Esophagus squamous epithelium (tissue), 5 donors: ENCODE results near the gene MORN1. TPM values are rescaled to one million over a fixed set of nuclear protein-coding genes. Genes with fewer than 3 reads are reported as not detected.

Source experiments
- DNase-seq: peaks from one replicate; lab custom pipeline; 2025; lab: John Stamatoyannopoulos, UW
- H3K27ac ChIP-seq, 4 donors: fragments of 200-600 bp; sonication (generic); one replicate each; pipeline ENCODE4 v1.5.1; 2016 to 2019; ENCODE audit warnings: mild to moderate bottlenecking in 1 of 4
- H3K27me3 ChIP-seq, 4 donors: fragments of 200-600 bp; sonication (generic); 1 replicate in 3 of 4; 2 replicates in 1 of 4; pipeline versions ENCODE4 v1.5.1 to v1.6.0; 2017 to 2021; ENCODE audit warnings: antibody characterized with exemption in 1 of 4
- H3K36me3 ChIP-seq, 3 donors: fragments of 200-600 bp; sonication (generic); one replicate each; pipeline ENCODE4 v1.5.1; 2016 to 2019
- H3K4me1 ChIP-seq, 3 donors: fragments of 200-600 bp; sonication (generic); one replicate each; pipeline ENCODE4 v1.5.1; 2017 to 2019
- H3K4me3 ChIP-seq, 4 donors: fragments of 200-600 bp; sonication (generic); 1 replicate in 3 of 4; 2 replicates in 1 of 4; pipeline ENCODE4 v1.5.1; 2016 to 2019; ENCODE audit warnings: mild to moderate bottlenecking in 2 of 4, moderate library complexity in 1 of 4
- H3K9me3 ChIP-seq, 3 donors: fragments of 200-600 bp; sonication (generic); one replicate each; pipeline ENCODE4 v1.5.1; 2016 to 2019
- POLR2A ChIP-seq, 4 donors: fragments of 450-650 bp; IDR thresholded peaks; one replicate each; pipeline ENCODE4 v1.6.1; 2017; ENCODE audit warnings: antibody characterized with exemption in 4 of 4, mild to moderate bottlenecking in 4 of 4, moderate library complexity in 3 of 4
- WGBS, 2 donors: methylation state at CpG; one replicate each; pipeline ENCODE4 v1.1.5; 2018; 5-methylcytosine and 5-hydroxymethylcytosine counted together
- intact Hi-C: fragments of 100-400 bp; cut with DNase I; formaldehyde crosslinking; loops from one replicate; pipeline ENCODE4 v1.15.0; 2022
- total RNA-seq, 4 donors: library from RNA; depleted of rRNA; stranded (reverse); fragments of >200 nt; gene quantifications; one replicate each; pipeline ENCODE4 v1.1.0, GENCODE V29; 2016
- TF ChIP-seq, protein P1 (sequence below), 6 experiments: fragments of 450-650 bp in 4 of 6; fragments of 200-600 bp in 2 of 6; sonication (generic) in 2 of 6; IDR thresholded peaks; one replicate each; pipeline ENCODE4 v1.5.1; 2016 to 2019; ENCODE audit warnings: antibody characterized with exemption in 6 of 6, mild to moderate bottlenecking in 4 of 6, moderate library complexity in 4 of 6
- donor health status: DM: yes; HTN: yes; CAD: no.

The MORN1 gene
- total RNA-seq, 4 donors from 2014 or later = 6.7 to 10.8 (median 7.0) TPM

DNA sequence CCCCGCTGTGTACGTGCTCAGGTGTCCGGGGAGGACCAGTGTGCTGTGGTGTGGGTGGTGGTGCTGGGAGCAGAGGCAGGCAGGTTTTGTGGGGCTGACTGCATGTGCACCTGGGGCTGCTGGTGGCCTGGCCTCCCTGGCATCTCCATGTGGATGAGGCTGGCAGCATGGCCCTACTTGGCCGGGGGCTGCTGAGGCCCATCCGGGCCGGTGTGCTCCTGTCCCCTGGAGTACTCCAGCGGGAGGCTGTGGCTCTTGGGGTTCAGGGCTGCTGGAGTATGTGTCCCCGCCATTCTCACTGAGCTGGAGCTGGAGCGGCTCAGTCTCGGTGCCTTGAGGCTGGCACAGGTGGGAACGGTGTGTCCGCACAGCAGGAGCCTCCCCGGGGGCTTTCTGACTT, 41.8 kb upstream of the MORN1 start:
- Histone ChIP-seq H3K4me1 (peaks cover 11 to 54% (median 14%) of the 10 kb centered on the region in 3 donors), H3K27me3 (peaks cover 0 to 81% (median 0%) of the 10 kb centered on the region in 4 donors), H3K27ac (no peak overlapping the region), H3K36me3 (peaks cover 0 to 21% (median 0%) of the 10 kb centered on the region in 3 donors), H3K4me3 (no peak overlapping the region), H3K9me3 (peaks cover 0 to 9% (median 5%) of the 10 kb centered on the region in 3 donors)
- intact Hi-C loops = no loop called here
- TF ChIP-seq, protein P1, sequence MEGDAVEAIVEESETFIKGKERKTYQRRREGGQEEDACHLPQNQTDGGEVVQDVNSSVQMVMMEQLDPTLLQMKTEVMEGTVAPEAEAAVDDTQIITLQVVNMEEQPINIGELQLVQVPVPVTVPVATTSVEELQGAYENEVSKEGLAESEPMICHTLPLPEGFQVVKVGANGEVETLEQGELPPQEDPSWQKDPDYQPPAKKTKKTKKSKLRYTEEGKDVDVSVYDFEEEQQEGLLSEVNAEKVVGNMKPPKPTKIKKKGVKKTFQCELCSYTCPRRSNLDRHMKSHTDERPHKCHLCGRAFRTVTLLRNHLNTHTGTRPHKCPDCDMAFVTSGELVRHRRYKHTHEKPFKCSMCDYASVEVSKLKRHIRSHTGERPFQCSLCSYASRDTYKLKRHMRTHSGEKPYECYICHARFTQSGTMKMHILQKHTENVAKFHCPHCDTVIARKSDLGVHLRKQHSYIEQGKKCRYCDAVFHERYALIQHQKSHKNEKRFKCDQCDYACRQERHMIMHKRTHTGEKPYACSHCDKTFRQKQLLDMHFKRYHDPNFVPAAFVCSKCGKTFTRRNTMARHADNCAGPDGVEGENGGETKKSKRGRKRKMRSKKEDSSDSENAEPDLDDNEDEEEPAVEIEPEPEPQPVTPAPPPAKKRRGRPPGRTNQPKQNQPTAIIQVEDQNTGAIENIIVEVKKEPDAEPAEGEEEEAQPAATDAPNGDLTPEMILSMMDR (IDR thresholded peaks at IDR 0.05) = no peak
- TF ChIP-seq POLR2A (IDR thresholded peaks at IDR 0.05) = no peak
- 94% methylated on average over 11 of the region's 13 CpGs; no CpG with 5 or more reads in 1 of the 2 donors for WGBS, 2 donors
- no peak for DNase-seq

DNA sequence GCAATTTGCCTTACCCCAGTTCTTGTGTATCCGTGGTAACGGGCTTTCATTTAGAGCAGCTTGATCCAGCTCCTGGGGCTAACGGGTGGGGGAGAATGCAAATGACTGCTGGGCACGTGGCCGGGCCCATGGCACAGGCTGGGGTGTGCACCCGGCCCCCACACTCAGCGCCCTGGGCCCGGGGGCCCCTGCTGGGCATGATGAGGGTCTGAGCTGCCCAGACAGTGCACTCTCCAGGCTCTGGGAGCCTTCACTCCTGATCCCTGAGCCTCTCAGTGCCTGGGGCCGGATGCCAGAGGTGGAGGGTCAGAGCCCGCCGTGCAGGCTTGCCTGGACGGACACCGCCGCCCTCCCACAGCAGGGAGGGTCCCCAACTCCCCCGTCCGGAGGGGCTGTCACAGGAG, 41.1 kb upstream of the MORN1 start:
- 59% methylated on average over 3 of the region's 16 CpGs; no CpG with 5 or more reads in 1 of the 2 donors for WGBS, 2 donors
- no peak for DNase-seq
- H3K36me3 ChIP-seq = peaks cover 0 to 21% (median 0%) of the 10 kb centered on the region in 3 donors
- H3K4me3 ChIP-seq = no peak overlapping the region
- peaks cover 0 to 89% (median 0%) of the 10 kb centered on the region in 4 donors for H3K27me3 ChIP-seq
- H3K9me3 ChIP-seq = peaks cover 0 to 9% (median 5%) of the 10 kb centered on the region in 3 donors
- H3K27ac ChIP-seq = no peak overlapping the region
- TF ChIP-seq POLR2A (IDR thresholded peaks at IDR 0.05) = no peak
- TF ChIP-seq, protein P1 (IDR thresholded peaks at IDR 0.05) = no peak
- intact Hi-C loops = no loop called here
- H3K4me1 ChIP-seq = peaks cover 17 to 54% (median 21%) of the 10 kb centered on the region in 3 donors

DNA sequence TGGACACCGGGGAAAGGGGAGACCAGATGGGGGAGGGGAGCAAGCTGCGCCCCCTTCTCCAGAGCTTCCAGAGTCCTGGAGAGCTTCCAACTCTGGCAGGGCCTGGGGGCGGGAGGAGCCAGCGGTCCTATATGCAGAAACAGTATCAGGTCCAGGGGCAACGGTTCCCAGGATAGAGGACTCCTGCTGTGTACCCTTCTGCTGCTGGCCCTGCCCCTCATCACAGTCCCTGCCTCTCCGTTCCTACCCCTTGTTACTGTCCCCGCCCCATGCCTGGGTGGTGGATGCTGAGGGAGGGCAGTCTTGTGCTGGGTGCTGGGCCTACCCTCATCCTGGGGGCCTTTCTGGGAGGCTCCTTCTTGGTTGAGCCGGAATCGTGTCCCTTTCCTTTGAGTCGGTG, 40.2 kb upstream of the MORN1 start:
- DNase-seq = no peak
- H3K27ac ChIP-seq = peak overlapping the region in 3 of 4 donors; percentile 10 to 31 (median 16)
- 44 to 61% methylated on average over 4 to 8 of the region's 10 CpGs for WGBS, 2 donors
- no peak for TF ChIP-seq POLR2A (IDR thresholded peaks at IDR 0.05)
- TF ChIP-seq, protein P1 (IDR thresholded peaks at IDR 0.05) = no peak
- H3K9me3 ChIP-seq = peaks cover 0 to 9% (median 5%) of the 10 kb centered on the region in 3 donors
- peaks cover 0 to 21% (median 0%) of the 10 kb centered on the region in 3 donors for H3K36me3 ChIP-seq
- intact Hi-C loops = no loop called here
- peaks cover 0 to 93% (median 0%) of the 10 kb centered on the region in 4 donors for H3K27me3 ChIP-seq
- H3K4me3 ChIP-seq = peak overlapping the region in 1 of 4 donors; percentile 41
- peaks cover 18 to 59% (median 22%) of the 10 kb centered on the region in 3 donors for H3K4me1 ChIP-seq

DNA sequence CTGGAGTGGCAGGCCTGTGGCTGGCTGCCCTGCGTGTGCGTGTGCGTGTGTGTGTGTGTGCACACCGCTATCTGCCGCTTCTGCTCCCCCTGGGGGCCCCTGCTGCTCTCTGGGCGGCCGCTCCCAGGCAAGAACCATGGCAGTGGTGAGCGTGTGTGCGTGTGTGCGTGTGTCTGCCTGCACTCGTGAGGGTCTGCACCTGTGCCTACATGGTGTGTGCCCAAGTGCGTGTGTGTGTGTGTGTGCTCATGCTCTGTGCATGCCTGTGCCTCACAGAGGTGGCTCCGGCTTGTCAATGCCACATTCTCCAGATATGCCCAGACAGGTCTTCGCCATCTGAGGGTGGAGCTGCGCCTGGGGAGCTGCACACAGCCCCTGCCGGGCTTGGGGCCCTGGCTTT, 39.7 kb upstream of the MORN1 start:
- Histone ChIP-seq H3K36me3 (peaks cover 0 to 21% (median 0%) of the 10 kb centered on the region in 3 donors), H3K9me3 (peaks cover 0 to 9% (median 5%) of the 10 kb centered on the region in 3 donors), H3K4me1 (peaks cover 18 to 59% (median 22%) of the 10 kb centered on the region in 3 donors), H3K4me3 (peak overlapping the region in 1 of 4 donors; percentile 41), H3K27me3 (peaks cover 0 to 96% (median 0%) of the 10 kb centered on the region in 4 donors), H3K27ac (peak overlapping the region in 3 of 4 donors; percentile 10 to 52 (median 16))
- WGBS, 2 donors = no CpG with 5 or more reads among the region's 16 CpGs
- intact Hi-C loops = no loop called here
- no peak for DNase-seq
- TF ChIP-seq, protein P1 (IDR thresholded peaks at IDR 0.05) = no peak
- no peak for TF ChIP-seq POLR2A (IDR thresholded peaks at IDR 0.05)

DNA sequence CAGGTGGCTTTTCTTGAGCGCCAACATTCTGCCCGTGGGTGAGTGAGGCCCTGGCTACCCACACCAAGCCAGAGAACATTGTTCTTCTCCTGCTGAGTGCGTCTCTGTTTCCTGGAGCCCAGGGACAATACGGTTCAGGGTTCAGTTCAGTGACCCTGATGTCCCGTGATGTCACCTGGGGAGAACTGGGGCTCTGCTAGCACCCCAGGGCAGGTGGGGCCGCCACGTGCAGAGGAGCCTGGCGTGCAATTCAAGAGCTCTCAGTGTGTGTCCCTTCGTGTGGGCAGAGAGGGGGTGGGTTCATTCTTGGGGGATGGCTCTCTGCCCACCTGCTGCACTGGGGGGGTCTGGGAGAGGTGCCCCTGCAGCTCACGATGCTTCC, 39.2 kb upstream of the MORN1 start:
- WGBS, 2 donors = 33% methylated on average over 1 of the region's 10 CpGs; no CpG with 5 or more reads in 1 of the 2 donors
- peak overlapping the region in 2 of 4 donors; percentile 10 to 52 for H3K27ac ChIP-seq
- H3K9me3 ChIP-seq = peaks cover 0 to 9% (median 5%) of the 10 kb centered on the region in 3 donors
- peaks cover 0 to 95% (median 0%) of the 10 kb centered on the region in 4 donors for H3K27me3 ChIP-seq
- intact Hi-C loops = no loop called here
- peaks cover 0 to 21% (median 0%) of the 10 kb centered on the region in 3 donors for H3K36me3 ChIP-seq
- TF ChIP-seq POLR2A (IDR thresholded peaks at IDR 0.05) = no peak
- TF ChIP-seq, protein P1 (IDR thresholded peaks at IDR 0.05) = no peak
- H3K4me3 ChIP-seq = peak overlapping the region in 1 of 4 donors; percentile 37
- no peak for DNase-seq
- peaks cover 18 to 59% (median 22%) of the 10 kb centered on the region in 3 donors for H3K4me1 ChIP-seq
